GM21447 (cell line): Measurements from ENCODE around the gene ITIH5.

Experiments used
- ATAC-seq: cut with Tn5 transposase; IDR thresholded peaks from one replicate; pipeline ENCODE4 v1.9.1; 2021; ENCODE audit not compliant: unreplicated experiment

ITIH5 gene

GRCh38 chr10:7634142-7634894 is 32.4 kb downstream of the ITIH5 start:
- no peak for ATAC-seq

DNA sequence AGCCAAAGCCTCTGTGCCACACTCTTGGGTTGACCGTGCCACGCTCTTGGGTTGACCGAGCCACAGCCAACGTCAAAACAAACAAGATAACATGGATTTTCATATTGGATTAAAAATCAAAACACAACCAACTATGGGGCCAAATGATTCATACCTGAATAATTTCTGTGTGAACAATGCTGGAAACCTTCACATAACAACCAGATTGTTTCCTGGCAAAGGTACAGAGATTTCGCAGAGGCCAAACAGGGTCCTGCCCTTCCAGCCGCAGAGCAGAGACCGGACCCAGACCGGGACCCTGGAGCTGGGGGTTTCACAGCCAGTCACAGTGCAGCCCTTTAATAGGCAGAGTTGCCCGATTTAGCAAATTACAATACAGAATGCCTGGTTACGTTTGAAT is 40.5 kb downstream of the ITIH5 start:
- no peak for ATAC-seq

- ATAC-seq = no peak
These were observed 40.9 kb downstream of the ITIH5 start for GRCh38 chr10:7625836-7626235.

- no peak for ATAC-seq
These were observed 41.8 kb downstream of the ITIH5 start for GRCh38 chr10:7625009-7625408.

- no peak for ATAC-seq
These were observed 43.8 kb downstream of the ITIH5 start for GRCh38 chr10:7622969-7623368.

GRCh38 chr10:7618461-7618860 is 48.3 kb downstream of the ITIH5 start:
- no peak for ATAC-seq

DNA sequence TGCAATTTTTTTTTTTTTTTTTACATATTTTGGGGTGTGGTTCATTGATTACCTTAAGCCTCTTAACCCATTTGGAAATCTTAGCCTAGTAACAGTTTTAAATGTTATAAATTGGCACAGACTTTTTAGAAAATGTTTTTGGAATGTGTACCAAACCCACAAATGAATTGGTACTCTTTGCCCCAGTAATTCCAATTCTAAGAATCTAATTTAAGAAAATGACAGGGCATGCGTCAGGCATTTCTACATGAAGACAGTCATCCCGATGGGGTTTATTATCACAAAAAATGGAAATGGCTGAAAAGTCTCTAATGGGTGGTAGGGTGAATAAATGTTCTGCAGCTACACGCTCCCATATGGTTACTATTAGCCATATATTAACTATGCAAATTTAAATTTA is 54.9 kb downstream of the ITIH5 start:
- no peak for ATAC-seq

GRCh38 chr10:7610651-7611389 is 55.9 kb downstream of the ITIH5 start:
- ATAC-seq = no peak

DNA sequence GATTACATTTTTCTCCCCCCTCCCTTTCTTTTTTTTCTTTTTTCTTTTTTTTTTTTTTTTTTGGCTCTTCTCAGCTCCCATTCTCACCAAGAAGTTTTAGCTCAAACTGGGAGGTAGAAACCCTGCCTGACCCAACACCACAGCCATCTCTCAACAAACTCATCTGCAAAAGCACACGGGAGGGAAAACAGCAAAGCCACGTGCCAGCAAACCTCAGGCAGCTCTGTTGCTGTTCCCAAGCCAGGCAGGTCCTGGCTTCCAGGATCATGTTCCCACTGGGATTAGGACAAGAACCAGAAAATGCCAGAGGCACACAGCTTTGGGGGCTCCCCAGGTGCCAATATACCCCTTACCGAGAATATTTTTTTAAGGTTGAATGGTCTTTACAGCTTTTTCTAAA is 56.7 kb downstream of the ITIH5 start:
- no peak for ATAC-seq

DNA sequence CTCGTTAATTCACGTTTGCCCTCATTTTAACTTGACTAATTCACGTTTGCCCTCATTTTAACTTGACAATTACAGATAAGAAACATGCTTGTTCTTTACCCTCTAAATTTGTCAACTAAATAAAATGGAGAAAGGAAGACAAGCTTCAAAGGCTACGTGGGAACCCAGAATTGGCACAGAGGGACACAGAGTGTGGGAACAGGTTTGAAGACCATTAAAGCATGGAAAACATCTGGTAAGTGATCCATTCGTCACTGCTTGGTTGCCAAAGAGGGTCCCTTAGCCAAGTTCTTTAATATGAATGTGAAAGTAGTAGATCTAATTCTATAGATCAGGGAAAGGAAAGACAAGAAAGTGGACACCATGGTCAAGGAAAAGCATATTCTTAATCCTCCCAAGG is 57.2 kb downstream of the ITIH5 start:
- no peak for ATAC-seq

DNA sequence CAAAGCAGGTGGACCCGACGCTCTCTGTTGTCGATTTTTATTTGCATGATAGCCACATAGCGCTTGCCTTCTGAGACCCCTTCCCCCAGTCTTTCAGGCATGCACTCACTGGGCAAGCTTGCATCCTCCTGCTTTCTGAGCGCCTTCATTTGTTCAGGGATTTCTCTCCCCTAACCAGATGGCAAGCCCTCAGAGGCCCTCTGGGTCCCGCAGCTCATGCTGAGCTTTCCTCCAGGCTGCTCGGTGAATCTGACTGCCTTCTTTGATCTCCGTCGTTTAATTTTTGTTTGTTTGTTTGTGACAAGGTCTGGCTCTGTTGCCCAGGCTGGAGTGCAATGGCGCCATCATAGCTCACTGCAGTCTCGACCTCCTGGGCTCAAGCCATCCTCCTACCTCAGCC is 58.8 kb downstream of the ITIH5 start:
- ATAC-seq = no peak

DNA sequence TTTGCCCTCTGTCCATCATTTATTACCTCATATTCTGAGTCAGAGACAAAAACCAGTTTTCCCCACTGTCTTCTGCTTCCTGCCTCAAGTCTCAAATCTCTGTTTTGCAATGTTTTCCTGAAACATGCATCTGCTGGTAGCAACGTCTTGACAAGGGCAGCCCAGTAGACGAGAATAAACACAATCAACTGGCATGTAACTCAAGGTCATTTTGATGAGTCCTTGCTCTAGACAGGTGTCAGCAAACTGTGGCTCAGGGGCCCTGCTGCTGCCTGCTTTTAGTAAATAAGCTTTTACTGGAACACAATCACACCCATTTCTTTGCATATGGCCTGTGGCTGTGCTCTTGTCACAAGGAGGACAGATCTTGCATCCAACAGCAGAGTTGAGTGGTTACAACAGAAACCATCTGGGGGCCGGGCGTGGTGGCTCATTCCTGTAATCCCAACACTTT is 59.8 kb downstream of the ITIH5 start:
- ATAC-seq = no peak

GRCh38 chr10:7605565-7606295 is 61.0 kb downstream of the ITIH5 start:
- ATAC-seq = no peak

DNA sequence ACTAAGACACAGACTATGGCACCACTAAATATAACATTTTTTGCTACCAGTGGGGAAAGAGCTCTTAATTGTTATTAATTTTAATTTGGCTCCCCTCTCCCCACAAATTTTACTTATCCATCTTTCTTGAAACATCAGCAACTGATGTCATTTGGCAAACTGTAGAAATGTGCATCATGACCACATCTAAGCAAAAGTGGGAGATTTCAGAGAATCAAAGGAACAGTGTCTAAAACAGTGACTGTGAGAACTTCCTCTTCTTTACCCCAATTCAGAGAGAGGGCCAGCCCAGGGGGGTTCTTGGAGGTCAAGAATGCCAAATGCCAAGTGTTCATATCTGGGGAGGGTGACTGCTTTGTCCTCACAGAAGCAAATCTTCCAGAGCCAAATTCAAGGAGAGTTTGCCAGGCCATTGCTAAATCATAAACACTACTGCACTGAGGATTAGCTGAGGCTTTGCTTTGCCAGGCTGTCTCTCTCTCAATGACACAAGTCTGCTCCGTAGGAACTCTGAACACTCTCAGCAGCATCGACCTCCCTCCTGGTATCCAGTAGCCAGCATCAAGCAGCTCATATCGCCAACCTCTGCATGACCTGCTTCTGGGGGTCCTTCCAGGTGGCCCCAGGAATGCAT is 65.6 kb downstream of the ITIH5 start:
- no peak for ATAC-seq

DNA sequence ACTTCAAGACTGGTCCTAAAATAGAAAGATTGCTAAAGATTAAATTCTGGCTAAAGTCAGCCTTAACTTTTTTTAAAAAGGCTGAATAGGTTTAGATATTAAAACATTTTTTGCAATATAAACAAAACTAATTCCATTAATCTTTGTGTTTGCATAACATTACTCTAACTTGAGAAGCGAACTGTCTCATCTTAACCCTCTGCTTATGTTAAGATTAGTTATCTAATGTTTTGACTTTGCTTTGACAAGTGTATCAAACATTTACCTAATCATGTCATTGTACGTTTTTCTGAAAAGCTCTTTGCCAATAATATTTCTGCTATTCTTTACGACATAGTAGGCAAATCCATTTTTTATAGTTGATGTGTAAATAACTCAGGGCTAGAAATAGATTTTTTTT is 68.0 kb downstream of the ITIH5 start:
- no peak for ATAC-seq

DNA sequence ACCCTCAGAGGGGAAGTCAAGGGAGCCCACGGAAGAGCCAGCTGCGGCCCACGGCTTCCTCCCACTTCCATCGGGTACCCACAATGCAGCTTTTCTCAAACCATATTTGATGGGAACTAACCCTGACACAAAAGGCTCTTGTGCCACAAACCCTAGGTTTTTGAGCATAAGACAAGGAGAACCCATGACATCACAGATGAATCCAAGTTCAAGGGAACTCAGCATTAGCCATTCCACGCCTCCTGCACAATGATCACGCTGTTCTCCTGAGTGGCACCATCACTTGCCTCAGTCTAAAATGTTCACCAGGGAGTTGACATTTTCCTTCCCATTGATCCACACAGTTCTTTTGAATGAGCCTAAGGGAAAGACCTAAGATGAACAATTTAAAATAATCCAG is 70.4 kb downstream of the ITIH5 start:
- no peak for ATAC-seq

GRCh38 chr10:7593905-7594304 is 72.9 kb downstream of the ITIH5 start:
- no peak for ATAC-seq

DNA sequence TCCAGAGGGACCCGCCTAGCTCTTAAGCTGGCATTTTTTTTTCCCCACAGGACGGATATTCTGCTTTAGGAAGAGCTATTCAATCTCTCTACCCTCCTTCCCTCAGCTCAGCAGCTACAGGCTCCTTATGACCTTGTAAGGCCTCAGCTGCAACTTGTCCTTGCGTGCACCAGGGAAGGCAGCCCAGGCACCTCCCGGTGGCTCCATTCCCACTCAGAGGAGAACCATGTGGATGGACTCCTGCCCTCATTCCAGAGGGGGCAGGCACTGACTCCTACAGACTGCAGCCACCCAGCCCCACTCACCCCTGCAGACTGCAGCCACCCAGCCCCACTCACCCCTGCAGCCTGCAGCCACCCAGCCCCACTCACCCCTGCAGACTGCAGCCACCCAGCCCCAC is 73.7 kb downstream of the ITIH5 start:
- no peak for ATAC-seq

DNA sequence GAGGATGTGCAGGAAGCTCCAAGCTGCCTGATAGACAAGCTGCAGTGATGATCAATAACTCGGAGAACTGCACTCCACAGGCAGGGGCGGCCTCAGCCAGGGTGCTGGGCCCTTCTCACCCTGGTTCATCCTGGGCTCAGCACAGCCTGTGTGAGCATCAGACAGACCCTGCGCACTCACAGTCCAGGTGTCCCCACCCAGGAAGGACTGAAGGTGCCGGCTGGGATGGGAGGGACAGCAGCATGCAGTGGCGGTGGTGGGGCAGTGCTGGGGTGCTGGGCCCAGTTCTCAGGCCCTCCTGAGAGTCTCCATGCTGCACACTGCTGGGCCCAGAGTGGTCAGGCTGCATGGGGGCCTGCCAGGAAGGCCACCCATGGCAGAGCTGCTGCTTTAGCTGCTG is 74.1 kb downstream of the ITIH5 start:
- ATAC-seq = no peak

GRCh38 chr10:7590271-7590670 is 76.5 kb downstream of the ITIH5 start:
- ATAC-seq = no peak

GRCh38 chr10:7589748-7590147 is 77.0 kb downstream of the ITIH5 start:
- no peak for ATAC-seq

DNA sequence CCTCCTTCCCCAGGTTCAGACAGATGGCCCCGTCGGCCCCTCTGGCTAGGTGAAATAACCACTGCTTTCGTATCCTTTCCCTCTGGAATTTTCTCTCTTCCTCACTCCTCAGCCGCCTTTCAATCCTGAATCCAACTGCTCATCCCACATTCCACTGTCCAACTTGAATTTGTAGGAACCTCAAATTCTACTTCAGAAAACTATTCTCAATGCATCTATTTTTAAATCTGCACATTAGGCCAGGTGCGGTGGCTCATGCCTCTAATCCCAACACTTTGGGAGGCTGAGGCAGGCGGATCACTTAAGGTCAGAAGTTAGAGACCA is 78.9 kb downstream of the ITIH5 start:
- ATAC-seq = no peak
